Adipocyte (in vitro differentiated cells): ENCODE results near the gene KHNYN.
"Not testable (repeated sequence)": the region's sequence is repeated elsewhere in the genome, so short reads cannot be mapped to it uniquely, and the experiment has no call there.

ENCODE experiments used
- DNase-seq: peaks from one replicate; pipeline ENCODE4 v3.0.0-alpha.2; 2015; ENCODE audit warnings: low read depth
- H3K27me3 ChIP-seq: replicated peaks from 2 replicates; pipeline ENCODE4 v1.7.0; 2013; ENCODE audit warnings: mild to moderate bottlenecking, low read length, moderate library complexity; ENCODE audit not compliant: control insufficient read depth, insufficient read depth
- H3K36me3 ChIP-seq: 2 replicates; pipeline ENCODE4 v1.7.0; 2013; ENCODE audit warnings: low read length, mild to moderate bottlenecking, moderate library complexity; ENCODE audit not compliant: control insufficient read depth, insufficient read depth, severe bottlenecking
- H3K4me1 ChIP-seq: 2 replicates; pipeline ENCODE4 v1.7.0; 2013; ENCODE audit warnings: mild to moderate bottlenecking, low read length, moderate library complexity; ENCODE audit not compliant: control insufficient read depth, insufficient read depth
- H3K4me3 ChIP-seq: 2 replicates; pipeline ENCODE4 v1.7.0; 2013; ENCODE audit warnings: mild to moderate bottlenecking, low read length, moderate library complexity
- H3K9ac ChIP-seq: 2 replicates; pipeline ENCODE4 v1.7.0; 2013; ENCODE audit warnings: mild to moderate bottlenecking, low read length, moderate library complexity
- H3K9me3 ChIP-seq: 2 replicates; pipeline ENCODE4 v1.7.0; 2013; ENCODE audit warnings: mild to moderate bottlenecking, low read length, moderate library complexity; ENCODE audit not compliant: control insufficient read depth

KHNYN gene

GRCh38 chr14:24429395-24430142, at the start of gene KHNYN, which contains the start of gene CBLN3:
Gene KHNYN, plus strand, starts transcription at chr14:24429954. Its CDS starts 777 bp downstream, at chr14:24430731.
Gene CBLN3, minus strand, starts transcription at chr14:24429668. Its CDS starts 614 bp downstream, at chr14:24429054.
- Histone ChIP-seq H3K36me3 (peaks cover 21% of the 10 kb centered on the region), H3K4me3 (peak within 1 kb of the TSS; percentile 95), H3K9me3 (no peaks in the 10 kb centered on the region), H3K27me3 (no peaks in the 10 kb centered on the region), H3K9ac (peak within 1 kb of the TSS; percentile 96), H3K4me1 (peaks cover 56% of the 10 kb centered on the region)
- DNase-seq: peak; percentile 99

- H3K9ac ChIP-seq: no peak overlapping the region
- no peak overlapping the region for H3K4me3 ChIP-seq
- no peaks in the 10 kb centered on the region for H3K4me1 ChIP-seq
- DNase-seq: no peak
- H3K36me3 ChIP-seq: peaks cover 2% of the 10 kb centered on the region
- no peaks in the 10 kb centered on the region for H3K9me3 ChIP-seq
- H3K27me3 ChIP-seq: no peaks in the 10 kb centered on the region
Observed at GRCh38 chr14:24381363-24382063, 48.2 kb upstream of the KHNYN start.

- H3K4me1 ChIP-seq: no peaks in the 10 kb centered on the region
- no peak for DNase-seq
- H3K27me3 ChIP-seq: no peaks in the 10 kb centered on the region
Observed at GRCh38 chr14:24382064-24382371, 47.7 kb upstream of the KHNYN start.

GRCh38 chr14:24384169-24384568, 45.6 kb upstream of the KHNYN start:
- H3K4me3 ChIP-seq: no peak overlapping the region
- DNase-seq: no peak
- peaks cover 5% of the 10 kb centered on the region for H3K4me1 ChIP-seq
- H3K9me3 ChIP-seq: no peaks in the 10 kb centered on the region
- no peak overlapping the region for H3K9ac ChIP-seq
- no peaks in the 10 kb centered on the region for H3K36me3 ChIP-seq
- no peaks in the 10 kb centered on the region for H3K27me3 ChIP-seq

More at GRCh38 chr14:24382064-24382371, 47.7 kb upstream of the KHNYN start:
- Histone ChIP-seq H3K4me3 (no peak overlapping the region), H3K9ac (no peak overlapping the region), H3K36me3 (no peaks in the 10 kb centered on the region), H3K9me3 (no peaks in the 10 kb centered on the region)

- no peaks in the 10 kb centered on the region for H3K9me3 ChIP-seq
- DNase-seq: no peak
- no peak overlapping the region for H3K9ac ChIP-seq
- H3K27me3 ChIP-seq: no peaks in the 10 kb centered on the region
- no peak overlapping the region for H3K4me3 ChIP-seq
- no peaks in the 10 kb centered on the region for H3K36me3 ChIP-seq
- H3K4me1 ChIP-seq: peaks cover 7% of the 10 kb centered on the region
Observed at GRCh38 chr14:24385524-24385923, 44.2 kb upstream of the KHNYN start.

GRCh38 chr14:24387009-24387345, 42.8 kb upstream of the KHNYN start:
- no peaks in the 10 kb centered on the region for H3K27me3 ChIP-seq
- peaks cover 7% of the 10 kb centered on the region for H3K4me1 ChIP-seq
- no peak for DNase-seq
- H3K9me3 ChIP-seq: no peaks in the 10 kb centered on the region
- no peak overlapping the region for H3K4me3 ChIP-seq
- H3K9ac ChIP-seq: no peak overlapping the region
- no peaks in the 10 kb centered on the region for H3K36me3 ChIP-seq

- H3K4me3 ChIP-seq, H3K9me3 ChIP-seq, H3K36me3 ChIP-seq, H3K4me1 ChIP-seq, H3K27me3 ChIP-seq, H3K9ac ChIP-seq, DNase-seq: not testable (repeated sequence)
Observed at GRCh38 chr14:24387579-24387978, 42.2 kb upstream of the KHNYN start.

GRCh38 chr14:24388474-24389179, 41.1 kb upstream of the KHNYN start:
- no peak overlapping the region for H3K9ac ChIP-seq
- H3K4me1 ChIP-seq: peaks cover 7% of the 10 kb centered on the region
- H3K27me3 ChIP-seq: no peaks in the 10 kb centered on the region
- DNase-seq: no peak
- no peak overlapping the region for H3K4me3 ChIP-seq
- H3K36me3 ChIP-seq: no peaks in the 10 kb centered on the region
- H3K9me3 ChIP-seq: no peaks in the 10 kb centered on the region

- Histone ChIP-seq H3K27me3 (no peaks in the 10 kb centered on the region), H3K36me3 (no peaks in the 10 kb centered on the region), H3K4me3 (no peak overlapping the region), H3K9me3 (no peaks in the 10 kb centered on the region), H3K4me1 (peaks cover 7% of the 10 kb centered on the region), H3K9ac (no peak overlapping the region)
- peak; percentile 49 for DNase-seq
Observed at GRCh38 chr14:24389226-24389848, 40.4 kb upstream of the KHNYN start.

GRCh38 chr14:24390701-24391468, 38.9 kb upstream of the KHNYN start:
- no peak for DNase-seq
- no peaks in the 10 kb centered on the region for H3K36me3 ChIP-seq
- H3K4me3 ChIP-seq: no peak overlapping the region
- H3K27me3 ChIP-seq: no peaks in the 10 kb centered on the region
- H3K9ac ChIP-seq: no peak overlapping the region
- no peaks in the 10 kb centered on the region for H3K9me3 ChIP-seq
- peaks cover 7% of the 10 kb centered on the region for H3K4me1 ChIP-seq
